Thyroid gland (tissue), 4 donors: Measurements from ENCODE around the gene LSAMP. TPM values are rescaled to one million over a fixed set of nuclear protein-coding genes. Genes with fewer than 3 reads are reported as not detected.

ENCODE experiments used
- DNase-seq, 2 donors: peaks; one replicate each; pipeline ENCODE4 v3.0.0-alpha.2; 2019
- H3K27ac ChIP-seq, 3 donors: fragments of 200-600 bp; sonication (generic); 1 replicate in 2 of 3; 2 replicates in 1 of 3; pipeline ENCODE4 v1.5.1; 2016 to 2019; ENCODE audit warnings: mild to moderate bottlenecking in 1 of 3, moderate library complexity in 1 of 3
- H3K27me3 ChIP-seq: fragments of 200-600 bp; sonication (generic); one replicate; pipeline ENCODE4 v1.5.1; 2019
- H3K36me3 ChIP-seq, 2 donors: fragments of 200-600 bp; sonication (generic); one replicate each; pipeline ENCODE4 v1.5.1; 2016 to 2019
- H3K4me1 ChIP-seq, 2 donors: fragments of 200-600 bp; sonication (generic); one replicate each; pipeline ENCODE4 v1.5.1; 2017 to 2019
- H3K4me3 ChIP-seq, 3 donors: fragments of 200-600 bp; sonication (generic); replicated peaks in 1 of 3; 1 replicate in 2 of 3; 2 replicates in 1 of 3; pipeline ENCODE4 v1.5.1; 2016; ENCODE audit warnings: mild to moderate bottlenecking in 1 of 3
- H3K9me3 ChIP-seq: fragments of 200-600 bp; sonication (generic); one replicate; pipeline ENCODE4 v1.5.1; 2017
- CTCF ChIP-seq, 6 experiments: fragments of 200-600 bp in 3 of 6; fragments of 450-650 bp in 3 of 6; sonication (generic) in 3 of 6; IDR thresholded peaks; one replicate each; pipeline ENCODE4 v1.5.1; 2016 to 2019; ENCODE audit warnings: antibody characterized with exemption in 6 of 6, mild to moderate bottlenecking in 2 of 6, inconsistent platforms in 1 of 6, moderate library complexity in 1 of 6
- POLR2A ChIP-seq, 2 donors: fragments of 450-650 bp; IDR thresholded peaks; one replicate each; pipeline ENCODE4 v1.6.1; 2017; ENCODE audit warnings: antibody characterized with exemption in 2 of 2, mild to moderate bottlenecking in 2 of 2, moderate library complexity in 1 of 2
- WGBS, 2 donors: methylation state at CpG; one replicate each; pipeline ENCODE4 v1.1.5; 2017; 5-methylcytosine and 5-hydroxymethylcytosine counted together
- intact Hi-C: fragments of 100-400 bp; cut with DNase I; formaldehyde crosslinking; loops from one replicate; pipeline ENCODE4 v1.15.1; 2023
- total RNA-seq, 4 donors: library from RNA; depleted of rRNA; stranded (reverse); fragments of >200 nt; gene quantifications; one replicate each; pipeline ENCODE4 v1.2.3, GENCODE V29; 2016

The LSAMP gene
- total RNA-seq, 4 donors from 2014 or later = 0.78 to 2.0 (median 1.8) TPM

- no peak overlapping the region for H3K27ac ChIP-seq
- H3K4me3 ChIP-seq = no peak overlapping the region
- H3K36me3 ChIP-seq = no peaks in the 10 kb centered on the region
- intact Hi-C loops = no loop called here
- TF ChIP-seq POLR2A (IDR thresholded peaks at IDR 0.05) = no peak
- WGBS, 2 donors = 90 to 93% methylated on average over 2 of the region's 2 CpGs
- H3K4me1 ChIP-seq = no peaks in the 10 kb centered on the region
- H3K27me3 ChIP-seq = no peaks in the 10 kb centered on the region
- no peak for DNase-seq
- H3K9me3 ChIP-seq = no peaks in the 10 kb centered on the region
These were observed 122.4 kb downstream of the LSAMP start for GRCh38 chr3:116322750-116323375.

- no peak for DNase-seq
- Histone ChIP-seq H3K9me3 (no peaks in the 10 kb centered on the region), H3K36me3 (no peaks in the 10 kb centered on the region), H3K4me3 (no peak overlapping the region), H3K27ac (no peak overlapping the region), H3K27me3 (no peaks in the 10 kb centered on the region), H3K4me1 (no peaks in the 10 kb centered on the region)
- intact Hi-C loops = no loop called here
- 37 to 91% methylated on average over 1 of the region's 1 CpG for WGBS, 2 donors
- TF ChIP-seq POLR2A (IDR thresholded peaks at IDR 0.05) = no peak
These were observed 126.9 kb downstream of the LSAMP start for GRCh38 chr3:116318370-116318769.

- Histone ChIP-seq H3K4me3 (no peak overlapping the region), H3K9me3 (no peaks in the 10 kb centered on the region), H3K36me3 (no peaks in the 10 kb centered on the region), H3K27me3 (no peaks in the 10 kb centered on the region), H3K27ac (no peak overlapping the region), H3K4me1 (no peaks in the 10 kb centered on the region)
- intact Hi-C loops = no loop called here
- WGBS, 2 donors = 83 to 94% methylated on average over 3 of the region's 3 CpGs
- no peak for DNase-seq
- TF ChIP-seq POLR2A (IDR thresholded peaks at IDR 0.05) (no peak), CTCF (IDR thresholded peaks at IDR 0.05) (no peak)
These were observed 128.5 kb downstream of the LSAMP start for GRCh38 chr3:116316771-116317170.

- WGBS, 2 donors = 61 to 77% methylated on average over 3 of the region's 3 CpGs
- intact Hi-C loops = no loop called here
- Histone ChIP-seq H3K27me3 (no peaks in the 10 kb centered on the region), H3K9me3 (no peaks in the 10 kb centered on the region), H3K36me3 (no peaks in the 10 kb centered on the region), H3K4me1 (no peaks in the 10 kb centered on the region), H3K4me3 (no peak overlapping the region), H3K27ac (no peak overlapping the region)
- no peak for DNase-seq
- TF ChIP-seq POLR2A (IDR thresholded peaks at IDR 0.05) (no peak), CTCF (IDR thresholded peaks at IDR 0.05) (no peak)
These were observed 130.8 kb downstream of the LSAMP start for GRCh38 chr3:116314476-116314875.

- Histone ChIP-seq H3K4me3 (no peak overlapping the region), H3K36me3 (no peaks in the 10 kb centered on the region), H3K27ac (no peak overlapping the region), H3K4me1 (no peaks in the 10 kb centered on the region), H3K27me3 (no peaks in the 10 kb centered on the region), H3K9me3 (no peaks in the 10 kb centered on the region)
- 66 to 72% methylated on average over 2 of the region's 2 CpGs for WGBS, 2 donors
- no peak for TF ChIP-seq POLR2A (IDR thresholded peaks at IDR 0.05)
- no peak for TF ChIP-seq CTCF (IDR thresholded peaks at IDR 0.05)
- DNase-seq = no peak
- intact Hi-C loops = no loop called here
These were observed 138.6 kb downstream of the LSAMP start for GRCh38 chr3:116306720-116307119.

- H3K36me3 ChIP-seq = no peaks in the 10 kb centered on the region
- TF ChIP-seq POLR2A (IDR thresholded peaks at IDR 0.05) (no peak), CTCF (IDR thresholded peaks at IDR 0.05) (no peak)
- intact Hi-C loops = no loop called here
- no peak overlapping the region for H3K27ac ChIP-seq
- no peak for DNase-seq
- H3K9me3 ChIP-seq = no peaks in the 10 kb centered on the region
- no peak overlapping the region for H3K4me3 ChIP-seq
- WGBS, 2 donors = 90 to 96% methylated on average over 1 of the region's 1 CpG
- no peaks in the 10 kb centered on the region for H3K4me1 ChIP-seq
- H3K27me3 ChIP-seq = no peaks in the 10 kb centered on the region
These were observed 139.1 kb downstream of the LSAMP start for GRCh38 chr3:116306149-116306548.
